Panc1 (cell line): ENCODE data around the gene RCCD1. TPM values are rescaled to one million over a fixed set of nuclear protein-coding genes. Genes with fewer than 3 reads are reported as not detected.

Experiments used
- ATAC-seq: fragments of 200-7000 bp; cut with Tn5 transposase; 2 replicates; pipeline ENCODE4 v1.9.1; 2020; ENCODE audit warnings: mild to moderate bottlenecking, moderate library complexity
- BruUV-seq: library from RNA; stranded (reverse); fragments of 400-500 nt; replicated peaks from 2 replicates; lab custom pipeline; 2021; lab: Mats Ljungman, UMichigan
- CTCF ChIA-PET: fragments of 300-600 bp; sonication (Branson Sonifier 250); formaldehyde crosslinking; loops from one replicate; lab custom pipeline; 2022; ENCODE audit warnings: antibody characterized with exemption; lab: Charles Lee
- POLR2A ChIA-PET: fragments of 300-600 bp; sonication (Branson Sonifier 250); formaldehyde crosslinking; loops from one replicate; lab custom pipeline; 2022; ENCODE audit warnings: antibody characterized with exemption; lab: Charles Lee
- DNase-seq: peaks from one replicate; pipeline ENCODE4 v3.0.0-alpha.2; 2010; ENCODE audit warnings: low read depth, low spot score
- H3K27ac ChIP-seq: 2 replicates; pipeline ENCODE4 v1.5.1; 2011; ENCODE audit warnings: mild to moderate bottlenecking, low read length, inconsistent platforms
- H3K27me3 ChIP-seq: fragments of 200-500 bp; sonication (Bioruptor generic); 2 replicates; pipeline ENCODE4 v1.6.0; 2014; ENCODE audit warnings: low read length, inconsistent platforms; ENCODE audit not compliant: control insufficient read depth, insufficient read depth
- H3K36me3 ChIP-seq: fragments of 200-500 bp; sonication (Bioruptor generic); 2 replicates; pipeline ENCODE4 v1.5.1; 2014; ENCODE audit warnings: inconsistent platforms, mild to moderate bottlenecking, low read length, moderate library complexity; ENCODE audit not compliant: control insufficient read depth, insufficient read depth
- H3K4me1 ChIP-seq: 2 replicates; pipeline ENCODE4 v1.5.1; 2011; ENCODE audit warnings: inconsistent platforms, mild to moderate bottlenecking, low read length, moderate library complexity; ENCODE audit not compliant: control insufficient read depth, insufficient read depth
- H3K4me3 ChIP-seq, 2 experiments: 2 replicates each; pipeline ENCODE4 v1.5.1; 2011 to 2012; ENCODE audit warnings: low read depth in 2 of 2, low read length in 2 of 2, mild to moderate bottlenecking in 2 of 2, inconsistent platforms in 1 of 2, moderate library complexity in 1 of 2
- H3K9me3 ChIP-seq: fragments of 200-500 bp; sonication (Bioruptor generic); 2 replicates; pipeline ENCODE4 v1.5.1; 2014; ENCODE audit warnings: low read depth, mild to moderate bottlenecking, inconsistent platforms, low read length, moderate library complexity; ENCODE audit not compliant: control insufficient read depth, insufficient read depth
- POLR2AphosphoS5 ChIP-seq: IDR thresholded peaks from 2 replicates; pipeline ENCODE4 v1.6.1; 2012; ENCODE audit warnings: mild to moderate bottlenecking, low read depth, low read length, moderate library complexity
- SIN3A ChIP-seq: IDR thresholded peaks from 2 replicates; pipeline ENCODE4 v1.6.1; 2012; ENCODE audit warnings: low read depth, mild to moderate bottlenecking, low read length, moderate library complexity, borderline replicate concordance; ENCODE audit not compliant: insufficient read depth
- TCF7L2 ChIP-seq: IDR thresholded peaks from 2 replicates; pipeline ENCODE4 v1.6.1; 2011; ENCODE audit warnings: mild to moderate bottlenecking, low read depth, low read length, inconsistent platforms
- in situ Hi-C: cut with HindIII; loops from 2 replicates; pipeline ENCODE4 v1.10.0; 2016; ENCODE audit warnings: low sequenced_read_pairs, low pct_unique_long_range_greater_than_20kb
- intact Hi-C: fragments of 100-400 bp; cut with micrococcal nuclease; formaldehyde crosslinking; loops from one replicate; pipeline ENCODE4 v1.10.0; 2022; ENCODE audit not compliant: unreplicated experiment
- total RNA-seq: library from RNA; stranded (reverse); gene quantifications from one replicate; pipeline ENCODE4 v1.2.1, GENCODE V29; 2021; ENCODE audit not compliant: unreplicated experiment
- TF ChIP-seq, protein P1 (sequence below), 2 experiments: IDR thresholded peaks; 2 replicates each; pipeline ENCODE4 v1.6.1; 2011 to 2012; ENCODE audit warnings: low read depth in 2 of 2, control low read depth in 1 of 2, low read length in 1 of 2, mild to moderate bottlenecking in 1 of 2, moderate library complexity in 1 of 2; ENCODE audit not compliant: insufficient read depth in 1 of 2
- TF ChIP-seq, protein P2 (sequence below): fragments of 450-650 bp; IDR thresholded peaks from 2 replicates; pipeline ENCODE4 v1.5.1; 2017; ENCODE audit warnings: mild to moderate bottlenecking

Gene RCCD1
- total RNA-seq, 1 experiment from 2014 or later: 23.6 TPM

DNA sequence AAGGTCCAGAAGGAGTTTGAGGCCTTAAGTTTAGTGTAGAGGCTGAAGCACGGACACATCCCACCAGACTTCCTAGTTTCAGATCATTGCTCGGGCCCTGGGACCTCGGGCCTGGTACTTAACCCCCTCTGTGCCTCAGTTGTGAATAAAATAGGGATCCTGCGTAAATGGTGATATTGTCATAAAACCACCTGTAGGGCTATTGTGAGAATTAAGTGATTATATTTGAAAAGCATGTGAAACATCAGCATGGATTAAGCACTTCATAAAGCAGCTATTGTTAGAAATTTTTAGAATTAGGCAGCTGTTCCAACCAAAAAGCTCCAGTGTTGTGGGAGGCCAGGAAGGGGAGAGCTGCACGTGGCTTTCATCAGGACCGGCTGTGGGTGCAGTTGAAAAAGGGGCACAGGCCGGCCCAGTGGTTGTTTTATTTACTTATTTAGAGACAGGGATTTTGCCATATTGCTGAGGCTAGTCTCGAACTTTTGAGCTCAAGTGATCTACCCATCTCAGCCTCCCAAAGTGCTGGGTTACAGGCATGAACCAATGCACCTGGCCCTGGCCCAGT, 4.4 kb downstream of the RCCD1 start:
- ATAC-seq (no peak), DNase-seq (no peak)
- intact Hi-C loops (no loop called here), in situ Hi-C loops (no loop called here)
- Histone ChIP-seq H3K36me3 (peaks cover 2% of the 10 kb centered on the region), H3K27ac (no peak overlapping the region), H3K9me3 (no peaks in the 10 kb centered on the region), H3K4me1 (peaks cover 17% of the 10 kb centered on the region), H3K4me3 (no peak overlapping the region), H3K27me3 (no peaks in the 10 kb centered on the region)
- CTCF ChIA-PET: interaction anchor here (0.7 kb wide), 1 partner anchor 287 kb away, joined by 3 read pairs; no protein-coding TSS in a partner anchor
- POLR2A ChIA-PET: interaction anchor here (0.6 kb wide), 1 partner anchor 138 kb away, joined by 3 read pairs; no protein-coding TSS in a partner anchor
- no peak for TF ChIP-seq TCF7L2
- TF ChIP-seq, protein P1, sequence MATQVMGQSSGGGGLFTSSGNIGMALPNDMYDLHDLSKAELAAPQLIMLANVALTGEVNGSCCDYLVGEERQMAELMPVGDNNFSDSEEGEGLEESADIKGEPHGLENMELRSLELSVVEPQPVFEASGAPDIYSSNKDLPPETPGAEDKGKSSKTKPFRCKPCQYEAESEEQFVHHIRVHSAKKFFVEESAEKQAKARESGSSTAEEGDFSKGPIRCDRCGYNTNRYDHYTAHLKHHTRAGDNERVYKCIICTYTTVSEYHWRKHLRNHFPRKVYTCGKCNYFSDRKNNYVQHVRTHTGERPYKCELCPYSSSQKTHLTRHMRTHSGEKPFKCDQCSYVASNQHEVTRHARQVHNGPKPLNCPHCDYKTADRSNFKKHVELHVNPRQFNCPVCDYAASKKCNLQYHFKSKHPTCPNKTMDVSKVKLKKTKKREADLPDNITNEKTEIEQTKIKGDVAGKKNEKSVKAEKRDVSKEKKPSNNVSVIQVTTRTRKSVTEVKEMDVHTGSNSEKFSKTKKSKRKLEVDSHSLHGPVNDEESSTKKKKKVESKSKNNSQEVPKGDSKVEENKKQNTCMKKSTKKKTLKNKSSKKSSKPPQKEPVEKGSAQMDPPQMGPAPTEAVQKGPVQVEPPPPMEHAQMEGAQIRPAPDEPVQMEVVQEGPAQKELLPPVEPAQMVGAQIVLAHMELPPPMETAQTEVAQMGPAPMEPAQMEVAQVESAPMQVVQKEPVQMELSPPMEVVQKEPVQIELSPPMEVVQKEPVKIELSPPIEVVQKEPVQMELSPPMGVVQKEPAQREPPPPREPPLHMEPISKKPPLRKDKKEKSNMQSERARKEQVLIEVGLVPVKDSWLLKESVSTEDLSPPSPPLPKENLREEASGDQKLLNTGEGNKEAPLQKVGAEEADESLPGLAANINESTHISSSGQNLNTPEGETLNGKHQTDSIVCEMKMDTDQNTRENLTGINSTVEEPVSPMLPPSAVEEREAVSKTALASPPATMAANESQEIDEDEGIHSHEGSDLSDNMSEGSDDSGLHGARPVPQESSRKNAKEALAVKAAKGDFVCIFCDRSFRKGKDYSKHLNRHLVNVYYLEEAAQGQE (IDR thresholded peaks at IDR 0.05; ENCODE audit: insufficient read depth in 1 of 2, low read depth in 2 of 2, low read length in 1 of 2): no peak
- no peak for TF ChIP-seq SIN3A
- no peak for TF ChIP-seq POLR2AphosphoS5
- TF ChIP-seq, protein P2, sequence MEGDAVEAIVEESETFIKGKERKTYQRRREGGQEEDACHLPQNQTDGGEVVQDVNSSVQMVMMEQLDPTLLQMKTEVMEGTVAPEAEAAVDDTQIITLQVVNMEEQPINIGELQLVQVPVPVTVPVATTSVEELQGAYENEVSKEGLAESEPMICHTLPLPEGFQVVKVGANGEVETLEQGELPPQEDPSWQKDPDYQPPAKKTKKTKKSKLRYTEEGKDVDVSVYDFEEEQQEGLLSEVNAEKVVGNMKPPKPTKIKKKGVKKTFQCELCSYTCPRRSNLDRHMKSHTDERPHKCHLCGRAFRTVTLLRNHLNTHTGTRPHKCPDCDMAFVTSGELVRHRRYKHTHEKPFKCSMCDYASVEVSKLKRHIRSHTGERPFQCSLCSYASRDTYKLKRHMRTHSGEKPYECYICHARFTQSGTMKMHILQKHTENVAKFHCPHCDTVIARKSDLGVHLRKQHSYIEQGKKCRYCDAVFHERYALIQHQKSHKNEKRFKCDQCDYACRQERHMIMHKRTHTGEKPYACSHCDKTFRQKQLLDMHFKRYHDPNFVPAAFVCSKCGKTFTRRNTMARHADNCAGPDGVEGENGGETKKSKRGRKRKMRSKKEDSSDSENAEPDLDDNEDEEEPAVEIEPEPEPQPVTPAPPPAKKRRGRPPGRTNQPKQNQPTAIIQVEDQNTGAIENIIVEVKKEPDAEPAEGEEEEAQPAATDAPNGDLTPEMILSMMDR: no peak
- BruUV-seq: no TSS peak

DNA sequence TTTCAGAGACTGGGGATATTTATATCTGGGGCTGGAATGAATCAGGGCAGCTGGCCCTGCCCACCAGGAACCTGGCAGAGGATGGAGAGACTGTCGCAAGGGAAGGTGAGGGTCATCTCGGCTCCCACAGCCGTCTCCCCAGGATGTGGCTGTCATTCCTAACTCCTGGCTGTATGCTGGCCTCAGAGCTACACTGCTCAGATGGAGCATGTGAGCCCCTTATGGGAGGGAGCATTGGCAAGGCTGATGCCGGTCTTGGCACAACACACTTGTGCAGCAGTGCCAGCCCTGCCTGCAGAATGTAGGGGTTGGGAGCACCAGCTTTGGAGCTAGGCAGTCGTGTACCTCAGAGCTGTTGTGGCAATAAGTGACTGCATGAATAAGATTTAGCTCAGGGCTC, 5.2 kb downstream of the RCCD1 start:
- in situ Hi-C loops: no loop called here
- Histone ChIP-seq H3K9me3 (no peaks in the 10 kb centered on the region), H3K4me1 (peaks cover 14% of the 10 kb centered on the region), H3K27ac (no peak overlapping the region), H3K27me3 (no peaks in the 10 kb centered on the region), H3K36me3 (peaks cover 6% of the 10 kb centered on the region), H3K4me3 (no peak overlapping the region)
- no peak for ATAC-seq
- no TSS peak for BruUV-seq
- TF ChIP-seq, protein P2: no peak
- TF ChIP-seq, protein P1 (IDR thresholded peaks at IDR 0.05; ENCODE audit: insufficient read depth in 1 of 2, low read depth in 2 of 2, low read length in 1 of 2): no peak
- TF ChIP-seq SIN3A (no peak), TCF7L2 (no peak), POLR2AphosphoS5 (no peak)
- CTCF ChIA-PET: no interaction called here
- intact Hi-C loops: no loop called here
- DNase-seq: no peak
- POLR2A ChIA-PET: no interaction called here
